IPS-20b (cell line): ENCODE results near the gene SLC35B1.
"Not testable (repeated sequence)": the region's sequence is repeated elsewhere in the genome, so short reads cannot be mapped to it uniquely, and the experiment has no call there.

Source experiments
- H3K27ac ChIP-seq: one replicate; pipeline ENCODE4 v1.5.1; 2013; ENCODE audit warnings: low read length
- H3K27me3 ChIP-seq: 2 replicates; pipeline ENCODE4 v1.6.1; 2013; ENCODE audit warnings: mild to moderate bottlenecking, low read length, inconsistent platforms; ENCODE audit not compliant: insufficient read depth
- H3K36me3 ChIP-seq: 2 replicates; pipeline ENCODE4 v1.6.1; 2013; ENCODE audit warnings: low read depth, mild to moderate bottlenecking, inconsistent platforms, low read length, moderate library complexity; ENCODE audit not compliant: insufficient read depth
- H3K4me1 ChIP-seq: 2 replicates; pipeline ENCODE4 v1.6.1; 2013; ENCODE audit warnings: mild to moderate bottlenecking, control low read depth, inconsistent platforms, low read length, moderate library complexity; ENCODE audit not compliant: insufficient read depth
- H3K4me3 ChIP-seq: 2 replicates; pipeline ENCODE4 v1.5.1; 2013; ENCODE audit warnings: mild to moderate bottlenecking, low read length, inconsistent platforms
- H3K9ac ChIP-seq: 2 replicates; pipeline ENCODE4 v1.6.1; 2013; ENCODE audit warnings: low read depth, mild to moderate bottlenecking, inconsistent platforms, low read length, moderate library complexity
- H3K9me3 ChIP-seq: 2 replicates; pipeline ENCODE4 v1.6.1; 2013; ENCODE audit warnings: mild to moderate bottlenecking, low read depth, low read length, inconsistent platforms; ENCODE audit not compliant: insufficient read depth

SLC35B1 gene

GRCh38 chr17:49730785-49731434 is 23.1 kb upstream of the SLC35B1 start:
- Histone ChIP-seq H3K36me3 (peaks cover 8% of the 10 kb centered on the region; the same call in 1 of the 2 replicates), H3K4me3 (no peak overlapping the region), H3K27ac (no peak overlapping the region), H3K9me3 (no peaks in the 10 kb centered on the region), H3K4me1 (no peaks in the 10 kb centered on the region), H3K27me3 (no peaks in the 10 kb centered on the region), H3K9ac (no peak overlapping the region)

GRCh38 chr17:49730078-49730784 is 22.5 kb upstream of the SLC35B1 start:
- Histone ChIP-seq H3K36me3 (peaks cover 8% of the 10 kb centered on the region; the same call in 1 of the 2 replicates), H3K4me1 (no peaks in the 10 kb centered on the region), H3K4me3 (no peak overlapping the region), H3K9ac (no peak overlapping the region), H3K9me3 (no peaks in the 10 kb centered on the region), H3K27me3 (no peaks in the 10 kb centered on the region), H3K27ac (no peak overlapping the region)

DNA sequence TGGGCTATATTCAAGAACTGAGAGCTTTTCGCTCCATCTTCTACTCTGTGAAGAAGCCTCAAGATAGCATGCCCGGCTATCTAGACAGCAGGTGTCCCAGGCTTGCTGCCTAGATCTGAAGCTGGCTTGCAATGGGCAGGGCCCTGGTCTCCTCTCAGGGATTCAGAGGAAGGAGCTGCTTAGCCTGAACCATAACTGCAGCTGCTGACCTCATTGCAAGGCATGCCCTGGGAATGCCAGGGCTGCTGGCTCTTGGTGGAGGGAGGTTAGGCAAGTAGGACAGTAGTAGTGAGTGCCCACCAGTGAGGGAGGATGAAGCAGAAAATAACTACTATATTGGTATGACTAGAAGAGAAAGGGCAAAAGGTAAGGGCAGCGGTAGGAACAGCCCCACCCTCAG is 21.3 kb upstream of the SLC35B1 start:
- Histone ChIP-seq H3K36me3 (peaks cover 8% of the 10 kb centered on the region; the same call in 1 of the 2 replicates), H3K4me1 (no peaks in the 10 kb centered on the region), H3K9ac (no peak overlapping the region), H3K4me3 (no peak overlapping the region), H3K9me3 (no peaks in the 10 kb centered on the region), H3K27ac (no peak overlapping the region), H3K27me3 (no peaks in the 10 kb centered on the region)

DNA sequence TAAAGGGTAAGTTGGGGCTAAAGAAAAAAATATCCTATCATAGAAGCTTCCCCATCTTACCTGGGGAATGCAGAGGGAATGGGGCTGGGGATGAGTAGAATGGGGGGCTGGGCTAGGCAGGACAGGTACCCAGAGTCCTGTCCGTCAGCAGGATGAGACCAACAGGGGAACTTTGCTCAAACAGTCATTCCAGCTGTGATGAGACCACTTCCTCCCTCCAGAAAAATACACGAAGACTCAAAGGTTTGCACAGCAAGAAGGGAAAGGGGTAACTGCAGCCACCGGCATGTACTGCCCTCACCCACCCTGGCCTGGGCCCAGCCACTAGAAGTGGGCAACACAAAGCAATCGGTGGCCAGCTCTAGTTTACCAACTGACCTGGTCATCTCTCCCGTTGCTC is 20.7 kb upstream of the SLC35B1 start:
- no peaks in the 10 kb centered on the region for H3K4me1 ChIP-seq
- H3K9ac ChIP-seq: no peak overlapping the region
- H3K4me3 ChIP-seq: no peak overlapping the region
- no peaks in the 10 kb centered on the region for H3K27me3 ChIP-seq
- H3K36me3 ChIP-seq: peaks cover 8% of the 10 kb centered on the region; the same call in 1 of the 2 replicates
- H3K27ac ChIP-seq: no peak overlapping the region
- no peaks in the 10 kb centered on the region for H3K9me3 ChIP-seq

GRCh38 chr17:49727380-49727779 is 19.6 kb upstream of the SLC35B1 start:
- H3K36me3 ChIP-seq: peaks cover 15% of the 10 kb centered on the region; the same call in 1 of the 2 replicates
- no peaks in the 10 kb centered on the region for H3K4me1 ChIP-seq
- H3K9ac ChIP-seq: no peak overlapping the region

DNA sequence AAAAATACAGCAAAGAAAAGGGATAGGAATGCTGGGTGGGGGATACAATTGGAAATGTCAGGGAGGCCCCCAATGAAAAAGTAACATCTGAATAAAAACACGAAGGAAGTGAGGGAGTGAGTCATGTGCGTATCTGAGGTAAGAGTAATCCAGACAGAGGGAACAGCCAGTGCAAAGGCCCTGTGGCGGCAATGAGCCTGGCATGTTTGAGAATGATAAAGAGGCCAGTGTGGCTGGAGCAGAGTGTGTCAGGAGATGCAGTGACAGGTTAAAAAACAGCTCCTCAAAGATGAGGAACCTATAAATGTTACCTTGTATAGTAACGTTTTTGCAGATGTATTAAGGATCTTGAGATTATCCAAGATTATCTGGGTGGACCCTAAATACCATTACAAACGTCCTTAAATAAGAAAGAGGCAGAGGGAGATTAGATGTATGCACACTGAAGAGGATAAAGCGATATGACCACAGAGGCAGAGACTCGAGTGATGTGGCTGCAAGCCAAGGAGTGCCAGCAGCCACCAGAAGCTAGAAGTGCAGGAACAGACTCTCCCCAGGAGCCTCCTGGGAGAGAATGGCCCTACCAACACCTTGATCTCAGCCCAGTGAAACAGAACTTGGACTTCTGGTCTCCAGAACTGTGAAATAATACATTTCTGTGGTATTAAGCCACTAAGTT is 17.8 kb upstream of the SLC35B1 start:
- Histone ChIP-seq H3K4me3 (no peak overlapping the region), H3K4me1 (no peaks in the 10 kb centered on the region), H3K9ac (no peak overlapping the region), H3K36me3 (peaks cover 24% of the 10 kb centered on the region), H3K27ac (no peak overlapping the region), H3K27me3 (no peaks in the 10 kb centered on the region), H3K9me3 (no peaks in the 10 kb centered on the region)

More at GRCh38 chr17:49727380-49727779, 19.6 kb upstream of the SLC35B1 start:
- Histone ChIP-seq H3K27ac (no peak overlapping the region), H3K27me3 (no peaks in the 10 kb centered on the region), H3K4me3 (no peak overlapping the region), H3K9me3 (no peaks in the 10 kb centered on the region)

DNA sequence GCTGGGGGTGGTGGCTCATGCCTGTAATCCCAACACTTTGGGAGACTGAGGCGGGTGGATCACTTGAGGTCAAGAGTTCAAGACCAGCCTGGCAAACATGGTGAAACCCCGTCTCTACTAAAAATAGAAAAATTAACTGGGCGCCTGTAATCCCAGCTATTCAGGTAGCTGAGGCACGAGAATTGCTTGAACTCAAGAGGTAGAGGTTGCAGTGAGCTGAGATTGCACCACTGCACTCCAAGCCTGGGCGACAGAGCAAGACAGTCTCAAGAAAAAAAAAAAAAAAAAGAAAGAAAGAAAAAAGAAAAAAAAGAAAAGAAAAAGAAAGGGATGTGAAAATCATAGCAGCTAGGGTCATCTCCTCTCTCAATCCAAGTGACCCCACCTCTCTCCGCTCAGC is 16.8 kb upstream of the SLC35B1 start:
- not testable (repeated sequence) for H3K4me3 ChIP-seq, H3K27ac ChIP-seq, H3K9ac ChIP-seq, H3K9me3 ChIP-seq, H3K4me1 ChIP-seq, H3K27me3 ChIP-seq
- H3K36me3 ChIP-seq: peaks cover 35% of the 10 kb centered on the region

DNA sequence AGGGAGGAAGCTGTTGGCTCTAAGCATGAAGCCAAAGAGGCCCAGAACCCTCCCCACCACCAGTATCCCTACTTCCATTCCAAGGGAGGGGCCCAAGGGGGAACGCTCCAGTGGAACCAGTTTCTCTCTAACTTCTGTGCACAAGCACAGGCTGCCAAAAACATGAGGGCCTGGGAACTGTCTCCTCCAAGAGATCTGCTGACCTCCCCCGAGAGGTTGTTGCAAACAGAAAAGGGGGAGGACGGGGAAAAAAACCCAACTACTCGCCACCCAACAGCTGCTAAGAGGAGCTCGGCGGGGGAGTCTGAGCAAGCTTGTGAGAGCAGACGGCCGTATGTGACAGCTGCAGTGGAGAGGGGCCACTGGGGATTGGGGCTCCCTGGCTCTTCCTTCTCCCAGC is 15.7 kb upstream of the SLC35B1 start:
- Histone ChIP-seq H3K4me1 (no peaks in the 10 kb centered on the region), H3K9ac (no peak overlapping the region), H3K27ac (no peak overlapping the region), H3K4me3 (no peak overlapping the region), H3K9me3 (no peaks in the 10 kb centered on the region), H3K27me3 (no peaks in the 10 kb centered on the region), H3K36me3 (peaks cover 42% of the 10 kb centered on the region)

- no peaks in the 10 kb centered on the region for H3K4me1 ChIP-seq
- H3K36me3 ChIP-seq: peaks cover 56% of the 10 kb centered on the region
- H3K27me3 ChIP-seq: no peaks in the 10 kb centered on the region
- no peak overlapping the region for H3K9ac ChIP-seq
- H3K4me3 ChIP-seq: no peak overlapping the region
- H3K27ac ChIP-seq: no peak overlapping the region
- H3K9me3 ChIP-seq: no peaks in the 10 kb centered on the region
Observed at GRCh38 chr17:49722066-49722465, 14.3 kb upstream of the SLC35B1 start.

GRCh38 chr17:49717371-49717861 is 9.7 kb upstream of the SLC35B1 start:
- Histone ChIP-seq H3K36me3 (peaks cover 80% of the 10 kb centered on the region), H3K9ac (no peak overlapping the region), H3K9me3 (no peaks in the 10 kb centered on the region), H3K4me3 (no peak overlapping the region), H3K27me3 (no peaks in the 10 kb centered on the region), H3K4me1 (no peaks in the 10 kb centered on the region), H3K27ac (no peak overlapping the region)

GRCh38 chr17:49716668-49717364 is 9.1 kb upstream of the SLC35B1 start:
- Histone ChIP-seq H3K36me3 (peaks cover 81% of the 10 kb centered on the region), H3K9me3 (no peaks in the 10 kb centered on the region), H3K9ac (no peak overlapping the region), H3K4me1 (no peaks in the 10 kb centered on the region), H3K4me3 (no peak overlapping the region), H3K27ac (no peak overlapping the region), H3K27me3 (no peaks in the 10 kb centered on the region)
